Activated effector memory CD4-positive, alpha-beta T cell treated with Interleukin-2 at 50 U/mL for 16 hours (primary cell): Measurements from ENCODE around the gene LRP1B.

Source experiments
- DNase-seq: peaks from one replicate; pipeline ENCODE4 v3.0.0-alpha.2; 2020

LRP1B gene

GRCh38 chr2:141497272-141497671 lies 633.5 kb downstream of the LRP1B start:
- no peak for DNase-seq

GRCh38 chr2:141496810-141497209 lies 634.0 kb downstream of the LRP1B start:
- no peak for DNase-seq

- no peak for DNase-seq
Observed at GRCh38 chr2:141493936-141494335, 636.9 kb downstream of the LRP1B start.

GRCh38 chr2:141492816-141493215 lies 638.0 kb downstream of the LRP1B start:
- no peak for DNase-seq

GRCh38 chr2:141490886-141491285 lies 639.9 kb downstream of the LRP1B start:
- DNase-seq = no peak

- no peak for DNase-seq
Observed at GRCh38 chr2:141482697-141483096, 648.1 kb downstream of the LRP1B start.

- DNase-seq = no peak
Observed at GRCh38 chr2:141475801-141476200, 655.0 kb downstream of the LRP1B start.

- DNase-seq = no peak
Observed at GRCh38 chr2:141468761-141469160, 662.1 kb downstream of the LRP1B start.

- no peak for DNase-seq
Observed at GRCh38 chr2:141467331-141467730, 663.5 kb downstream of the LRP1B start.

GRCh38 chr2:141464995-141465394 lies 665.8 kb downstream of the LRP1B start:
- no peak for DNase-seq

- DNase-seq = no peak
Observed at GRCh38 chr2:141458351-141458750, 672.5 kb downstream of the LRP1B start.

GRCh38 chr2:141455877-141456276 lies 674.9 kb downstream of the LRP1B start:
- no peak for DNase-seq

- DNase-seq = no peak
Observed at GRCh38 chr2:141455211-141455826, 675.5 kb downstream of the LRP1B start.

- DNase-seq = no peak
Observed at GRCh38 chr2:141440072-141440635, 690.7 kb downstream of the LRP1B start.

GRCh38 chr2:141439524-141439923 lies 691.3 kb downstream of the LRP1B start:
- no peak for DNase-seq

GRCh38 chr2:141438536-141438935 lies 692.3 kb downstream of the LRP1B start:
- DNase-seq = no peak

- no peak for DNase-seq
Observed at GRCh38 chr2:141437521-141437920, 693.3 kb downstream of the LRP1B start.

GRCh38 chr2:141423124-141423523 lies 707.7 kb downstream of the LRP1B start:
- DNase-seq = no peak

GRCh38 chr2:141417246-141417797 lies 713.5 kb downstream of the LRP1B start:
- DNase-seq = no peak

- no peak for DNase-seq
Observed at GRCh38 chr2:141411419-141411818, 719.4 kb downstream of the LRP1B start.

- no peak for DNase-seq
Observed at GRCh38 chr2:141399270-141399669, 731.5 kb downstream of the LRP1B start.

- no peak for DNase-seq
Observed at GRCh38 chr2:141393214-141393545, 737.6 kb downstream of the LRP1B start.

- DNase-seq = no peak
Observed at GRCh38 chr2:141392517-141393213, 738.2 kb downstream of the LRP1B start.

GRCh38 chr2:141386168-141386567 lies 744.6 kb downstream of the LRP1B start:
- DNase-seq = no peak
